ENCODE data around the gene CDK12.

The CDK12 gene

DNA sequence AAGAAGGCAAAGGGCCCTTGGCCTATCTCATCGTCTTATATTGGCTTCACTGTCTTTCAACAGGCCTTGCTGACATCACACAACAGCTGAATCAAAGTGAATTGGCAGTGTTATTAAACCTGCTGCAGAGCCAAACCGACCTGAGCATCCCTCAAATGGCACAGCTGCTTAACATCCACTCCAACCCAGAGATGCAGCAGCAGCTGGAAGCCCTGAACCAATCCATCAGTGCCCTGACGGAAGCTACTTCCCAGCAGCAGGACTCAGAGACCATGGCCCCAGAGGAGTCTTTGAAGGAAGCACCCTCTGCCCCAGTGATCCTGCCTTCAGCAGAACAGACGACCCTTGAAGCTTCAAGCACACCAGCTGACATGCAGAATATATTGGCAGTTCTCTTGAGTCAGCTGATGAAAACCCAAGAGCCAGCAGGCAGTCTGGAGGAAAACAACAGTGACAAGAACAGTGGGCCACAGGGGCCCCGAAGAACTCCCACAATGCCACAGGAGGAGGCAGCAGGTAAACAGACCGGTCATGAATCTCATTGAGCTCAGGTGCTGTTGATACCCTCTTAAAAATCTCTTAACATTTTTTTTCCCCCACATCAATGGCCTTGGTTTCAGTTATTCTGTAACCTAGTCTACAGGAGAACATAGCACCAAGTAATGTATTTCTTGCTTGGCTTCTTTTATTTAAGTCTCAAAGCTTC lies 64.7 kb downstream of the CDK12 start:
- H3K4me2 ChIP-seq (ENCODE audit: low read depth, low read length, poor library complexity, severe bottlenecking), result no peak overlapping the region
- H4K20me1 ChIP-seq (ENCODE audit: insufficient read depth, low read length, poor library complexity, severe bottlenecking), result peaks cover 3% of the 10 kb centered on the region
- no peak overlapping the region for H3K4me3 ChIP-seq (ENCODE audit: low read length, poor library complexity, severe bottlenecking)
- no peak overlapping the region for H3K9ac ChIP-seq (ENCODE audit: low read depth, low read length, poor library complexity, severe bottlenecking)
- TF ChIP-seq CTCF (conservative IDR thresholded peaks at IDR 0.05; ENCODE audit: low read length), result no peak
- no peaks in the 10 kb centered on the region for H3K79me2 ChIP-seq (ENCODE audit: insufficient read depth, low read length)
- H3K9me3 ChIP-seq (ENCODE audit: insufficient read depth, low read depth, low read length), result no peaks in the 10 kb centered on the region
- no peaks in the 10 kb centered on the region for H3K4me1 ChIP-seq (ENCODE audit: insufficient read depth, low read length, poor library complexity, severe bottlenecking)
- H2AFZ ChIP-seq (ENCODE audit: low read length), result no peak overlapping the region
- no peaks in the 10 kb centered on the region for H3K9me2 ChIP-seq (replicated peaks; ENCODE audit: low read depth, low read length)
- H3F3A ChIP-seq (ENCODE audit: low read depth), result no peaks in the 10 kb centered on the region
- H3K36me3 ChIP-seq (ENCODE audit: insufficient read depth, low read length), result peaks cover 95% of the 10 kb centered on the region
- no peaks in the 10 kb centered on the region for H3K27me3 ChIP-seq (ENCODE audit: insufficient read depth, low read length, poor library complexity, severe bottlenecking)

DNA sequence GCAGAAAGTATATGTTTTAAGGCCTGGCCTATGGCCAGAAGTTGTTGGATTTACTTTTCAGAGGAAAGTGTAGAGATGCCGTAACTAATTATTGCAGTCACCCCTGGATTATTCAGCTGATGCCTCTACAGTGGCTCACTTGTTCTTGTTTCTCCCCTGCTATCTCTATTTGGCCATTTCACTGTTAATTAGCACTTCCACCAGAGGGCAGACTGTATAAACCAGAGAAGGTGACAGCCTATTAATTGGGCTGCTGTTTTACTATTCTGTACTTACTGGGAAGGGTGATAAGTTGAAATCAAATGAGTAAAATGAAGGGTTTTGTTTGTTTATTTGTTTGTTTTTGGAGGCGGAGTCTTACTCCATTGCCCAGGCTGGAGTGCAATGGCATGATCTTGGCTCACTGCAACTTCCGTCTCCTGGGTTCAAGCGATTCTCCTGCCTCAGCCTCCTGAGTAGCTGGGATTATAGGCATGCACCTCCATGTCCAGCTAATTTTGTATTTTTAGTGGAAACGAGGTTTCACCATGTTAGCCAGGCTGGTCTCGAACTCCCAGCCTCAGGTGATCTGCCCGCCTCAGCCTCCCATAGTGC lies 66.0 kb downstream of the CDK12 start:
- no peak overlapping the region for H2AFZ ChIP-seq (ENCODE audit: low read length)
- no peak overlapping the region for H3K9ac ChIP-seq (ENCODE audit: low read depth, low read length, poor library complexity, severe bottlenecking)
- no peaks in the 10 kb centered on the region for H3F3A ChIP-seq (ENCODE audit: low read depth)
- peaks cover 3% of the 10 kb centered on the region for H4K20me1 ChIP-seq (ENCODE audit: insufficient read depth, low read length, poor library complexity, severe bottlenecking)
- H3K4me1 ChIP-seq (ENCODE audit: insufficient read depth, low read length, poor library complexity, severe bottlenecking), result no peaks in the 10 kb centered on the region
- H3K9me2 ChIP-seq (replicated peaks; ENCODE audit: low read depth, low read length), result no peaks in the 10 kb centered on the region
- no peaks in the 10 kb centered on the region for H3K79me2 ChIP-seq (ENCODE audit: insufficient read depth, low read length)
- peaks cover 95% of the 10 kb centered on the region for H3K36me3 ChIP-seq (ENCODE audit: insufficient read depth, low read length)
- TF ChIP-seq CTCF (conservative IDR thresholded peaks at IDR 0.05; ENCODE audit: low read length) (peak; percentile 74), EZH2phosphoT487 (IDR thresholded peaks at IDR 0.05; ENCODE audit: borderline replicate concordance) (no peak)
- no peak overlapping the region for H3K4me2 ChIP-seq (ENCODE audit: low read depth, low read length, poor library complexity, severe bottlenecking)
- H3K27me3 ChIP-seq (ENCODE audit: insufficient read depth, low read length, poor library complexity, severe bottlenecking), result no peaks in the 10 kb centered on the region
- no peaks in the 10 kb centered on the region for H3K9me3 ChIP-seq (ENCODE audit: insufficient read depth, low read depth, low read length)
- H3K4me3 ChIP-seq (ENCODE audit: low read length, poor library complexity, severe bottlenecking), result no peak overlapping the region

DNA sequence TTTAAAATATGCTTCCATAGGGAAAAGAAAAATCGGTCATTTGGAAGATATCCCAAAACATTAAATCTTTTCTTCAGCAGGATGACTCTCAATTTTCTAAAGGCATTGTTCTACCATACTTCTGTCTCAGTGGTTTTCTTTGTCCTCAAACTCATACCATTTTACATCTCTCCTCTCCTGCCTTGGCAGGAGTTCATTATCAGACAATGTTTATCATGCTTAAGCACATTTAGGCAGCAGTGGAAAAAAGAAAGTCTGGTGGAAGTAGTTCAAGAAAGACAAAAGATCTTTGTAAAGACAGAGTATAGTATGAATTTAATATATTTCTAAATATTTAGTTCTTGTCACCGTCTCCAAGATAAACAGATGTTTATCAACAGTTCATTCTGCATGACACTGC lies 68.2 kb downstream of the CDK12 start:
- no peaks in the 10 kb centered on the region for H3K79me2 ChIP-seq (ENCODE audit: insufficient read depth, low read length)
- H3K36me3 ChIP-seq (ENCODE audit: insufficient read depth, low read length), result peaks cover 77% of the 10 kb centered on the region
- H3K9ac ChIP-seq (ENCODE audit: low read depth, low read length, poor library complexity, severe bottlenecking), result no peak overlapping the region
- no peak overlapping the region for H3K4me3 ChIP-seq (ENCODE audit: low read length, poor library complexity, severe bottlenecking)
- H2AFZ ChIP-seq (ENCODE audit: low read length), result no peak overlapping the region
- H3K27me3 ChIP-seq (ENCODE audit: insufficient read depth, low read length, poor library complexity, severe bottlenecking), result no peaks in the 10 kb centered on the region
- peaks cover 3% of the 10 kb centered on the region for H4K20me1 ChIP-seq (ENCODE audit: insufficient read depth, low read length, poor library complexity, severe bottlenecking)
- TF ChIP-seq EZH2phosphoT487 (IDR thresholded peaks at IDR 0.05; ENCODE audit: borderline replicate concordance), result no peak
- no peak for TF ChIP-seq CTCF (conservative IDR thresholded peaks at IDR 0.05; ENCODE audit: low read length)
- no peaks in the 10 kb centered on the region for H3K9me3 ChIP-seq (ENCODE audit: insufficient read depth, low read depth, low read length)
- H3K4me2 ChIP-seq (ENCODE audit: low read depth, low read length, poor library complexity, severe bottlenecking), result no peak overlapping the region
- H3F3A ChIP-seq (ENCODE audit: low read depth), result no peaks in the 10 kb centered on the region
- no peaks in the 10 kb centered on the region for H3K4me1 ChIP-seq (ENCODE audit: insufficient read depth, low read length, poor library complexity, severe bottlenecking)
- H3K9me2 ChIP-seq (replicated peaks; ENCODE audit: low read depth, low read length), result no peaks in the 10 kb centered on the region
